LHCN-M2 (cell line): ENCODE measurements around the gene TLR2. TPM values are rescaled to one million over a fixed set of nuclear protein-coding genes. Genes with fewer than 3 reads are reported as not detected.
A peak's percentile ranks its signal among the peaks of the same experiment; 100 is the strongest.
"Not testable (repeated sequence)": the region's sequence is repeated elsewhere in the genome, so short reads cannot be mapped to it uniquely, and the experiment has no call there.

Source experiments
- DNase-seq: peaks from one replicate; pipeline ENCODE4 v3.0.0-alpha.2; 2012; ENCODE audit warnings: low read depth
- total RNA-seq: library from RNA; depleted of rRNA; stranded (reverse); fragments of >200 nt; gene quantifications from 2 replicates; pipeline ENCODE4 v1.2.3, GENCODE V29; 2014

Gene TLR2
- total RNA-seq, 1 experiment from 2014 or later: 1.0 TPM

DNA sequence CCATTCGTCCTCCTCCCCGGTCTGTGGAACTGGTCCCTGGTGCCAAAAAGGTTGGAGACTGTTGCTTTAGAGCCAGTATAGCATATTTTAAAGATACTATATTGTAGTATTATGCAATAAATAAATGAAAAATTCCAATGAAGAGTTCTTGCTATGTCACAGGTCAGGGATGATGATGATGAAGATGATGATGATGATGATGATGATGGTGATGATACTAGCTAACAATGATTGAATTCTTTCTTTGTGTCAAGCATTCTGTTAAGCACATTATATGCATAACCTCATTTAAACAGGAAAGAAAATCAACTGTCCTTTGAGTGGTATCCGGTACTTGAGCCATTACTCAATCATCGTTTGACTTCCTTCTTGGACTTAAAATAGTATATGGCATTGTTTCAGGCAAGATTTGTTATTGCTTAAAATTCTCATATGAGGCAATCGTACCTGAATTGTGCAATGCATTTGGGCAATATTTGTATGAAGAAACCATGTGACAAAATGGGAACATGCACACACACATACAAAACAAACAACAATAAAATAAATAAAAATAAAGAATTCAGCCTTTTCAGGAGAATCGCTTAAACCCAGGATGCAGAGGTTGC is 22.8 kb upstream of the TLR2 start:
- peak; percentile 34 for DNase-seq

DNA sequence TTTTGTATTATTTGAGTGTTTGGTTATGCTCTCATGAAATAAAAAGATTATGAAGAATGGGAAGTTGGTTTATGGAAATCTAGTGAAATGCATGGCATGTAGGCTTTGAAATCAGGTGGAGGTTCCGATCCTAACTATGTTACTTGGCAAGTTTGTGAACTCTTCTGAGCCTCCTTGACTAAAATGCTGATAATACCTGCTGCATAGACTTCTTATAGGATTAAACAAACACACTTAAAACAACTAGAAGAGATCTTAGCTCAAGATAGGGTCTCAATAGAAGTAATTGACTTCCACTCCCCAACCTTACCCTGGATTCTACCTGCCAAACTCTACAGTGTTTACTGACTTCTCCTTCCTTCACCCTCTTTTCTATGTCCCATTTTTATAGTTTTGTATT is 22.2 kb upstream of the TLR2 start:
- DNase-seq: no peak

DNA sequence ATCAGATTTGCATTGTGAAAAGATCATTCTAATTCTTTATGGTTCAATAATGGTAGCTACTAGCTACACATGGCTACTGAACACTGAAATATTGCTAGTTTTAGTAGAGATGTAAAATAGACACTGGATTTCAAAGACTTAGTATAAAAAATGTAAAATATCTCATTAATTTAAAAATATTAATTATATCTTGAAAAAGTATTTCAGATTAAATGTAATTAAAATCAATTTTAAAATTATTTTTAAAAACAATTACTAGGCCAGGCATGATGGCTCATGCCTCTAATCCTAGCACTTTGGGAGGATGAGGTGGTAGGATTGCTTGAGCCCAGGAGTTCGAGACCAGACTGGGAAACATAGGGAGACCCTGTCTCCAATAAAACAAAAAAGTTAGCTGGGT is 20.4 kb upstream of the TLR2 start:
- DNase-seq: no peak

DNA sequence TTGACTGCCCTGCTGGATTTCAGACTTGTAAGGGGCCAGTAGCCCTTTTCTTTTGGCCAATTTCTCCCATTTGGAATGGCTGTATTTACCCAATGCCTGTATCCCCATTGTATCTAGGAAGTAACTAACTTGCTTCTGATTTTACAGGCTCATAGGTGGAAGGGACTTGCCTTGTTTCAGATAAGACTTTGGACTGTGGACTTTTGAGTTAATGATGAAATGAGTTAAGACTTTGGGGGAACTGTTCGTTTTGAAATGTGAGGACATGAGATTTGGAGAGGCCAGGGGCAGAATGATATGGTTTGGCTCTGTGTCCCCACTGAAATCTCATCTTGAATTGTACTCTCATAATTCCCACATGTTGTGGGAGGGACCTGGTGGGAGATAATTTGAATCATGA is 17.6 kb upstream of the TLR2 start:
- DNase-seq: not testable (repeated sequence)

DNA sequence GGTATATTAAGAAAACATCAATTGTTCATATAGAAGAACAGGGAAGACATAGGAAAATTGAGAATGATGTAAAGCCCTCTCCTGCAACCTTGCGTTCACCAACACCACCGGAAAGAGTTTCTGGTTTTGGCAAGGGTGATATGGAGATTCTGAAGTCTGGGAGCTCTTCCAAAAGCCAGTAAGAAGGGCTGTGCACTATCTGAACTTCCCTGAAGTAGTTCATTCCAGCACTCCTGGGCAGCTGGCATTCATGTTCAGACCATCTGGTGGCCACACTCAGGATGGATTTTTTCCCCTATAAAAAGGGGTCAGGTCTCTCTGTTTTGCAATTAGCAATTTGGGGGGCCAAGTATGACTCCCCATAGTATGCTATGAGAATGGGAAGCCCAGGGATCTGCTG is 15.4 kb upstream of the TLR2 start:
- no peak for DNase-seq

DNA sequence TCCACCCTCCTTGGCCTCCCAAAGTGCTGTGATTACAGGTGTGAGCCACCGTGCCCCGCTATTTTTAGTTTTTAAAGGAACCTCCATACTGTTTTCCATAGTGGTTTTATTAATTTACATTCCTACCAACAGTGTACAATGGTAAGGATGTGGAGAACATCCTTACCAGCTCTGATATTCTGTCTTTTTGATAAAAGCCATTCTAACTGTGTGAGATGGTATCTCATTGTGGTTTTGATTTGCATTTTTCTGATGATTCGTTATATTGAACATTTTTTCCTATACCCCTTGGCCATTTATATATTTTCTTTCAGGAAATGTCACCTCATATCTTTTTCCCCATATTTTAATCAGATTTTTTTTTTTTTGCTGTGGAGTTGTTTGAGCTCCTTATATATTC is 14.2 kb upstream of the TLR2 start:
- no peak for DNase-seq

DNA sequence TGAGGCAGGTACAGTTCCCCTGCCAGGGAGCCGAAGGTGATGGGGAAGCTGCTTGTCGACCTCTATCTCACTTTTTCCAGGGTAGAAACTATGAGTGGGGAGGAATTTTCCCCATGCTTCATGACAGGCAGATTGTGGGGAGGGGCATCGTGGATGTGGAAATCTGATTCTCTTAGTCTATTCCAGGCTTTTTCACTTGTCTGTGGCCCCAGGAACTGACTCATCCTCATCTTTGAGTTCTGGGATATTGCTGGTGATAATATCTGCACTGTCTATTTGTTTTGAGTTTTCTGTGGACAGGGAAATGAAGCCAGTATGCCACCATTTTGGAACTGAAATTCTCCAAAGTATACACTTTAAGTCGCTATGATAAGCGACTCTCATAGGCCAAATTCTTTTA is 7.6 kb upstream of the TLR2 start:
- DNase-seq: peak; percentile 29

DNA sequence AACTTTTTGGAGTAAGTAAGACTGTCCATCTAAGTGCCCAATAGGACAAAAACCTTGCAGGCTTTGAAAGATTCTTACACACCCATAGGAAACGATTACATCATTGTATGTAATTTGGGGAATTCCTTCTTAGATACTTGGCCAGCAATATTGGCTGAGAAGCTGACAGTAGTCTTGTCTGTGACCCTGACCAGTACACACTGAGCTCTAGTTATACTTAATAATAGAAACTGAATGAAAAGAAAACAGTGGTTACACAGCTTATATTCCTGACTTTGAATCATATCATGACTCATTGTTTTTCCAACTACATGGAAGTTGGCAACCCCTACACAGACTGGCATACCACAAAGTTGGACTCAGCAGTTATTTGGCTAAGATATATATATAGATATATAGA is 7.1 kb upstream of the TLR2 start:
- DNase-seq: peak; percentile 81

DNA sequence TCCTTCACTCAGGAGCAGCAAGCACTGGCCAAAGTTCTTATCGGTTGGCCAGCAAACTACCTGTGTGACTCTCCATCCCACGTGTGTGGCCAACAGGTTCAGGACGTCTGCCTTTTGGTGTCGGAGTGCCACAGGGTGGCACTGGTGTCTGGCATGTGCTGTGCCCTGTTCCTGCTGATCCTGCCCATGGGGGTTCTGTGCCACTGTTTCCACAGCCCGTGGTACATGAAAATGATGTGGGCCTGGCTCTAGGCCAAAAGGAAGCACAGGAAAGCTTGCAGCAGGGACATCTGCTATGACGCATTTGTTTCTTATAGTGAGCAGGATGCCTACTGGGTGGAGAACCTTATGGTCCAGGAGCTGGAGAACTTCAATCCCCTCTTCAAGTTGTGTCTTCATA is 4.6 kb upstream of the TLR2 start:
- no peak for DNase-seq

DNA sequence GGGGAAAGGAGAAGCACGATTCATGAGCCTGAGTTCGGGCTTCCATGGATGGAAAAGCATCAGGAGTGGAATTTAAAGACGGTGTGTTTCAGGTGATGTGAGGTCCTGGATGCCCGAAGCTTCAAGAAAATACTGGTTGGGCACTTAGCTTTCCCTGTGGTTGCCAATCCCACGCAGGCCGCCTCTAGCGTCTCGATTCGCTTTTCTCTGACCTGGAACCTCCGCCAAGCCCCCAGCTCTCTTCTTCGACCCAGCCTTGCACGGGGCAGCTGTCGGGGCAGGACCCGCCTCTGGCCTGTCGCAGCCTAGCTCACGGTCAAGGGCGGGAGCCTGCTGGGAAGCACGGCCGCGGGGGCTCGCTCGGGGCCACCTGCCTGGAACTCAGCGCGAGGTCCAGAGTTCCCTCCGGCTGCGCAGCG is 308 bp upstream of the TLR2 start:
- DNase-seq: no peak

DNA sequence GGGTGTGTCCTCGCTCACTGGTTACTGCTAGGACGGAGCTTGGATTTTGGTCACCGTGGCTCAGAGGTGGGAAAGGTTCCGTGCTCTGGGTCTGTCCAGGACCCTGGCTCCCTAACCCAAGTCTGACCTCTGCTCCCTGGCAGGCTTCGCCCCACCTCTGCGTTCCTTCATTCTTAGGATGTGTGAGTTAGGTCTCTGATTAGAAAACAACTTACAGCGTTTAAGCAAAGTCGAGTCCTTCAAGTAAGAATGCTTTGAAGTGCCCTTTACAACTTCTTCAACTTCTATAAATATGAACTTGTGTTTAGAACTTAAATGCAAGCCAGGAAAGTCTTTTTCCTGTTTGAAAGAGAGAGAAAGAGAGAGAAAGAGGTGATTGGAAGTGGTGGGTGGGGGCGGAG is 891 bp downstream of the TLR2 start:
- no peak for DNase-seq

DNA sequence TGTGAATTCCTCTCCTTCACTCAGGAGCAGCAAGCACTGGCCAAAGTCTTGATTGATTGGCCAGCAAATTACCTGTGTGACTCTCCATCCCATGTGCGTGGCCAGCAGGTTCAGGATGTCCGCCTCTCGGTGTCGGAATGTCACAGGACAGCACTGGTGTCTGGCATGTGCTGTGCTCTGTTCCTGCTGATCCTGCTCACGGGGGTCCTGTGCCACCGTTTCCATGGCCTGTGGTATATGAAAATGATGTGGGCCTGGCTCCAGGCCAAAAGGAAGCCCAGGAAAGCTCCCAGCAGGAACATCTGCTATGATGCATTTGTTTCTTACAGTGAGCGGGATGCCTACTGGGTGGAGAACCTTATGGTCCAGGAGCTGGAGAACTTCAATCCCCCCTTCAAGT is 20.4 kb downstream of the TLR2 start:
- DNase-seq: no peak

DNA sequence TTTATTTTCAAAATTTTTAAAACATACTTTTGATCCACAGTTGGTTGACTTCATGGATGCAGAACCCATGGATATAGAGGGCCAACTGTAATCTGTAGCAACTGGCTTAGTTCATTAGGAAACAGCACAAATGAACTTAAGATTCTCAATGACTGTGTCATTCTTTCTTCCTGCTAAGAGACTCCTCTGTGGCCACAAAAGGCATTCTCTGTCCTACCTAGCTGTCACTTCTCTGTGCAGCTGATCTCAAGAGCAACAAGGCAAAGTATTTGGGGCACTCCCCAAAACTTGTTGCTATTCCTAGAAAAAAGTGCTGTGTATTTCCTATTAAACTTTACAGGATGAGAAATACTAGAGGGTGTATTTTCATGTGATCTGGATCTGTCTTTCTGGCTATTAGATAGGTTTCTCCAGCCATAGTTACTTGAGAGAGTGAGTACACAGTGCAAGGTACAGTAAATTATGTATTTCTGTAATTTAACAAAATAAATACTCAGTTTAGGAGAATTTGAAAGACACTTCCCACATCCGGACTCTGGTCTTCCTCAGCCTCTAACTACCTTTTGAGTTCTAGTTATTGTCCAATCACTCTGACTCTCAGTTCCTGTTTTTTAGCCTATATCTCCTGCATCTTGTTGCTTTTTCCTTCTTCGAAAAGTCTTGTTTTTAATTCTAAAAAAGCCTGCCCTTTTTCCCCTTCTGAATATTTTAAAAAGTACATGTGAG is 21.8 kb downstream of the TLR2 start:
- DNase-seq: no peak

DNA sequence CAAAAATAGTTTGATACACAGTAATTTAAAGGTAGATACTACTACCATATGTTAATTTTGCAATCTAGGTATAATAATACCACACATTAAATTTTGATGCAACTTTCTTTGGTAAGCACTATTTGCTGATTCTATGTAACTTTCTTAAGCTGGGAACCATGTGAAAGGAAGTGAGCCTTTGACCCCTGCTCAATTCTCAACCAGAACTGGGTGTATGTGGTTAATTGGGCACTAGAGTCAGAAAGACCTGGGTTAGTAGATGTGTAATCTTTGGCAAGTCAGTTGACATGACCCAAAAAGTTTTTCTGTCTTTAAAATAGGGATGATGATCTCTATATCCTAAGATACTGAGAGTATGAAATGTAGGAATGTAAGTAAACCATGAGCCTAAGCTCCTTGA is 22.4 kb downstream of the TLR2 start:
- no peak for DNase-seq

DNA sequence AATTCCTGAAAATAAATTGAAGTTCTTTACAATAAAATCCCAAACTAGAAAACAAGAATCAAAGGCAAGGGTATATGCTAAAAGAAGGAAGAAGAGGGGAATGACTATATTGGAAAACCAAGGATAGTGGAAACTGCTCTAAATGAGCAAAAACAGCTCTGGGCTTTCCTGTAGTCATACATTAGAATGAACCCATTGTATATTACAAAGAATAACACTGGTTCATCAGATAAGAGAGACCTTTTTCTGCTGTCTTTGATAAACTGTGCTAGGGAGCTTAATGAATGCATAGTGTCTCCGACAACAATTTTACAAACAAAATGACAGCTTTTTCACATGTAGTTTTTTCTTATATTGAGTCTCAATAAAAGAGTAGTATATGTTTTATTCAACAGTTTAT is 26.6 kb downstream of the TLR2 start:
- DNase-seq: no peak

DNA sequence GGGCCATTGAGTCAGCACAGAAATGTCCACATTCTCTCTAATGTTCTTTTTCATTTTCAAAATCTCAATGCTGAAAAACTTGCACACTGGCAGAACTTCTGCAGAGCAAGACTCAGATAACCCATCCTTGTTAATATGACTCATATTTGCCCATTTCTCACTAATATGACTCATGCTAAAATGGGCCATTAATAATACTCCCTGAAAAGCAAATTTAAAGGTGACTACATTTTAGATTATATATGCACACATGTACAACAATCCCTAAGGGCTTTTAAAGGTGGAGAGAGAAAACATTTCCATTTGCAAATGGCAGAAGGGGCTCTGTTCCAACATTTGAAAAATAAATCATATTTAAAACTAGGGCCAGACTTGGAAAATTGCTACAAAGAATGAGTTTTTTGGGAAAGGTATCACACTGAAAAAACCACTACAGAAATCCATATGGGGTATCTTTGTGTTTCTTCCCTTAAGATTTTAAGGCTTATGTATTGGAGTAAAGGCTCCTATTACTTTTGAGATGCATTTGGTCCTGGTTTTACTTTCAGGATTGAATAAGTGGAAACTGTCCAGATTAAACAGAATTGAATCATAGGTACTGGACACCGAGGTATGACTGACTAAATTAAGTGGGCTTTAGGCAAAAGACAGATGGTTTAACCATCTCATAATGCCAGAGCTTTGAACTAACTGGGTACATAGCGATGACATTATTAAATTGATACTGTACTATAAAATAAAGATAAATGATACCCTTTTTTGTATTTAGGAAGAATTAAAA is 30.0 kb downstream of the TLR2 start:
- DNase-seq: peak; percentile 35

DNA sequence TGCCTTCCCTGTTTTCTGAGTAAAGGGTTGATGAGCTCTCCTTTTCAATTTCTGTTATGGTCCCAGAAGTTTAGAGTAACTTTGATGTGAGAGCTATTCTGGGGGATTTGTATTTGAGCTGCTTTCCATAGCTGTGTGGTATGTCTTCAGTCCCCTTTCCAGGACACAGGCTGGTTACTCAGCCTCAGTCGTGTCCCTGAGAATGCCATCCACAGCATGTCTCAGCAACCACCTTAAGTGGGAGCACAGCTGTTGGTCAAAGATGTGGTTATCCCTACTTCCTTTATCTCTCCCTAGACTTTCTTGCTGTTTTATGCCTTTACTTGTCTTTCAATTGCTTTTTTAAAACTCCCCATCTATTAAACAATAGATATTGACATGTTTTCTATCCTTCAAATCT is 38.0 kb downstream of the TLR2 start:
- peak; percentile 24 for DNase-seq

DNA sequence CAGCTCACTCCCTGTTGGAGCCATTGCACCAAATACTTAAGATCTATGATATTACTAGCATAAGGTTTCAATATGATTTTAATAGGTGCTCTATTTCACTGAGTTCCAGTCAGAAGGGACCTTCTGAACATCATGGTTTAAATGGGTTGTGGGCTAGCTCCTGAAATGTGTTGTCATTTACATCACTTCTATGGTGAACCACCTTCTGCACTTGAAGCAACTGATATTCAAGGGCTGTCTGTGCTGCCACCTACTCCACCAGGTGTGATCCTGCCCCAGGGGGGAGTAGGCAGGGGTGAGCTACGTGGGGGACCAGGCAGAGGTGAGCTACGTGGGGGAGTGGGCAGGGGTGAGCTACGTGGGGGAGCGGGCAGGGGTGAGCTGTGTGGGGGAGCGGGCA is 40.5 kb downstream of the TLR2 start:
- no peak for DNase-seq

DNA sequence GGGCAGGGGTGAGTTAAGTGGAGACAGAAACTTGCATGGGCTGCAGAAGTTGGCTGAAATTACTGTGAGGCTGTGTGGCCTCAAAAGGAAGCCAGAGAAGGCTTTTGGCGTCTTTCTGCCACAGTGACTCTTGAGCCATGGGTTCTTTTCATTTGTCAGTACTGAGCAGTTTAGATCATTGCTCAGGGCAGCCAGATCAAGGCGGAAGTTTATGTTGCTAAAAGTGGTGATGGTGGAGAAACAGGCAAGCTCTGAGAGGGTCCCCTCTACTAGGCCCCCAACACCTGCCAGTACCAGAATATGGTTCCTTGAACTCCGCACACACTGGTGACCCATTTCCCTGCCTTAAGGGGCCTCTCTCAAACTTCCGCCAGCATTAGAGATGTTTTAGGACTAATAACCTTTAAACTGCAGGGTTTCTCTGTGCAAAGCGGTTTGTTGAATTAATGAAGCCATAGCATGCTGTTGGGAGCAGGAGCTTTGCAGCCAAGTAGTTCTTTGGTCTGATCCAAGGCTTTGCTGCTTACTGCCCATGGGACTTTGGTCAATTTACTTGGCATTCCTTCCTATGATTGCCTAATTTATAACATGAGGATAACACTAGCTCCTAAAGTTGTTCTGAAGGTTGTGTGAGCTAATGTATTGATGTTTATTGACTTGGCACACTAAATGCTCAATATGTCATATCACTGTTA is 41.2 kb downstream of the TLR2 start:
- no peak for DNase-seq

DNA sequence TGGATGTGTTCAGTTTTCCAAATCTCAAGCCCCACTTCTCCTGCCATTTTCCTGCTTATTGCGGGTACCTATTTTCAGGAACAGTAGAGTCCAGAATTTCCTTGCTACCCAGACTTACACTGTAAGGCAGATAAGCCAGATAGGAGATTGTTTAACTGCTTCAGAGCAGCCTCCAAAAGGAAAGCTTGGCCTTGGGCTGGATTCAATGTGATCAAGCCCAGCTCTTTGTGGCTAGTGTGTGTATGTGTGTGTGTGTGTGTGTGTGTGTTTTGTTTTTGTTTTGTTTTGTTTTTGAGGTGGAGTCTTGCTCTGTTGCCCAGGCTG is 41.7 kb downstream of the TLR2 start:
- no peak for DNase-seq

DNA sequence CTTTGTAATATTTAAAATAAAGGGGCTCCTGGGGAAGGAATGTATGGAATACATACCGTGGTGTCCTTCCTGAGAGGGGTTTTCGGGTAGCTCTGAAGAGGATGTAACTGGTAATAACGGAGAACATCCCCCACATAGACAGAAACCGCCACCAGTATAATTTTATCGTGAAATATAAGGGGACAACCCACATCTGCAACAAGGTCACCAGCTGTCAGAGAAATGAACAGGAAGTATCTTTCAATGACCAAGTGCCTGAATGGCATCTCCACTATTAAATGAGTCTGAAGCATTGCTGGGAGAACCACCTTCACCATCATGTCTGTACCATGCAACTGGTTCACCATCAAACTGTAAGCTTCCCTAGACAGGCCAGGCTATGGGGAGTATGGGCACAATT is 44.1 kb downstream of the TLR2 start:
- DNase-seq: no peak

DNA sequence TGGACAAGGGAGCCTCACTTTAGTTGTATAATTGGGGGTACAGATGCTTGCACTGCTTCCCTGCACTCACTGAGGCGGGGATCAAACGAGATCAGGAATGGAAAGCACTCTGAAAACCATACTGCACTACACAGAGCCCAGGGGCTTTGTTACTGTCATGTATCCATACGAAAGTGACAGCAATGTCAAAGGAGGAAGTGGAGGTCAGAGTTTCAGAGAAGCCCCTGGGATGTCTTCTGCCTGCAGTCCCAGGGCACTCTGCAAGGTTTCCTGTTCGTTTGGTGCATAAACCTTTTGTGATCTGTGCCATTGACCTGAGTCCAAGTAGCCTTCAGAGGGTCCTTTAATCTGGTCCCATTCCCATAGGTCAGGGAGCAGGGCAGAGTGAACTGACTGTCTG is 44.6 kb downstream of the TLR2 start:
- no peak for DNase-seq

DNA sequence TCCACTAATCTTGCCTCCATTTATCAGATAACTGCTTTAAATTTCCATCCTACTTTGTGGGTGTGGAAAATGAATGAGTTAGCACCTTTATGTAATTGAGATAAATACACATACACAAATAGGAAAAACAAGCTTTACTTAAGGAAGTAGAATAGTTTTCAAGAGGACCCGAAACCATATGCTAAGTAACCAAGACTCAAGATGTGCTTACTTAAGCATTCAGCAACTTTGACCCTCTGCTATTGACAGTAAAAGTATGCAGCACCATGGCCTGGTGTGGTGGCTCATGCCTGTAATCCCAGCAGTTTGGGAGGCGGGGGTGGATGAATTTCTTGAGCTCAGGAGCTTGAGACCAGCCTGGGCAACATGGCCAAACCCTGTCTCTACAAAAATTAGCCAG is 45.8 kb downstream of the TLR2 start:
- no peak for DNase-seq
